Measurements from ENCODE around the gene PTPN14.

DNA sequence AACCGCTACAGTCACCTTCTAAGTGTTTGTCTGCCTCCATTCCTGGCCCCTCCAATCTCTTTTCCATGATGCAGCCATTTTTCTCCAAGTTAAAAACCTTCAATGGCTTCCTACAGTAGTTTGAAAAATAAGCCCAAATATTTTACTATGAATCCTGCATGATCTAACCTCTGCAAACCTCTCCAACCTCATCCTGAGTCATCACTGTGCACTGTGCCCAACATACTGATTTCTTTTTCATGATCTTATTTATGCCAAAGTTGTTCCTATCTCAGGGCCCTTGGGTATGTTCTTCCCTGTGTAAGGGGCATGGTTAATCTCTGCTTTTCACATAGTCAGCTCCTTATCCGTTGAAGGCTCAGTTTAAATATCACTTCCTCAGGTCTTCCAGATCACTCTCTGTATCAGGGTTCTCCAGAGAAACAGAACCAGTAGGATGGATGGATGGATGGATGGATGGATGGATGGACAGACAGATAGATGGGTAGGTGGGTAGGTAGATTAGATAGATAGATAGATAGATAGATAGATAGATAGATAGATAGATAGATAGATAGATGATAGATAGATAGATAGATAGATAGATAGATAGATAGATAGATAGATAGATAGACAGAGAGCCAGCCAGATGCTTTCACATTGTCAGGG lies 18.1 kb upstream of the PTPN14 start:
- no peak for TF ChIP-seq POLR2A (IDR thresholded peaks at IDR 0.05; ENCODE audit: borderline replicate concordance, extremely low read depth, insufficient read depth, insufficient read length)
- TF ChIP-seq, protein P1, sequence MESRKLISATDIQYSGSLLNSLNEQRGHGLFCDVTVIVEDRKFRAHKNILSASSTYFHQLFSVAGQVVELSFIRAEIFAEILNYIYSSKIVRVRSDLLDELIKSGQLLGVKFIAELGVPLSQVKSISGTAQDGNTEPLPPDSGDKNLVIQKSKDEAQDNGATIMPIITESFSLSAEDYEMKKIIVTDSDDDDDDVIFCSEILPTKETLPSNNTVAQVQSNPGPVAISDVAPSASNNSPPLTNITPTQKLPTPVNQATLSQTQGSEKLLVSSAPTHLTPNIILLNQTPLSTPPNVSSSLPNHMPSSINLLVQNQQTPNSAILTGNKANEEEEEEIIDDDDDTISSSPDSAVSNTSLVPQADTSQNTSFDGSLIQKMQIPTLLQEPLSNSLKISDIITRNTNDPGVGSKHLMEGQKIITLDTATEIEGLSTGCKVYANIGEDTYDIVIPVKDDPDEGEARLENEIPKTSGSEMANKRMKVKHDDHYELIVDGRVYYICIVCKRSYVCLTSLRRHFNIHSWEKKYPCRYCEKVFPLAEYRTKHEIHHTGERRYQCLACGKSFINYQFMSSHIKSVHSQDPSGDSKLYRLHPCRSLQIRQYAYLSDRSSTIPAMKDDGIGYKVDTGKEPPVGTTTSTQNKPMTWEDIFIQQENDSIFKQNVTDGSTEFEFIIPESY (IDR thresholded peaks at IDR 0.05; ENCODE audit: extremely low read depth, insufficient replicate concordance, low read length) = no peak
